Loucy (cell line): ENCODE results near the gene RUNDC3A.

ENCODE experiments used
- H2AFZ ChIP-seq: fragments of 200-600 bp; sonication (generic); 2 replicates; pipeline ENCODE4 v1.6.0; 2016; ENCODE audit warnings: antibody characterized with exemption, mild to moderate bottlenecking, low read length, moderate library complexity
- H3F3A ChIP-seq: fragments of 200-600 bp; 2 replicates; pipeline ENCODE4 v1.6.0; 2016; ENCODE audit warnings: antibody characterized with exemption, low read depth, mild to moderate bottlenecking
- H3K27me3 ChIP-seq: fragments of 200-600 bp; sonication (generic); 2 replicates; pipeline ENCODE4 v1.6.1; 2014; ENCODE audit warnings: low read length, mild to moderate bottlenecking; ENCODE audit not compliant: insufficient read depth, poor library complexity, severe bottlenecking
- H3K36me3 ChIP-seq: fragments of 200-600 bp; sonication (generic); 2 replicates; pipeline ENCODE4 v1.6.1; 2016; ENCODE audit warnings: low read length; ENCODE audit not compliant: insufficient read depth
- H3K4me1 ChIP-seq: fragments of 200-600 bp; sonication (generic); 2 replicates; pipeline ENCODE4 v1.5.1; 2014; ENCODE audit warnings: low read length, mild to moderate bottlenecking; ENCODE audit not compliant: insufficient read depth, poor library complexity, severe bottlenecking
- H3K4me2 ChIP-seq: fragments of 200-600 bp; sonication (generic); 2 replicates; pipeline ENCODE4 v1.6.0; 2014; ENCODE audit warnings: antibody characterized with exemption, low read length, low read depth, mild to moderate bottlenecking; ENCODE audit not compliant: poor library complexity, severe bottlenecking
- H3K4me3 ChIP-seq: fragments of 200-600 bp; sonication (generic); 2 replicates; pipeline ENCODE4 v1.5.1; 2014; ENCODE audit warnings: low read length, mild to moderate bottlenecking, mixed read lengths; ENCODE audit not compliant: poor library complexity, severe bottlenecking
- H3K79me2 ChIP-seq: fragments of 200-600 bp; sonication (generic); 2 replicates; pipeline ENCODE4 v1.6.1; 2014; ENCODE audit warnings: low read length; ENCODE audit not compliant: insufficient read depth
- H3K9ac ChIP-seq: fragments of 200-600 bp; sonication (generic); 2 replicates; pipeline ENCODE4 v1.6.0; 2014; ENCODE audit warnings: mild to moderate bottlenecking, low read depth, low read length, moderate library complexity; ENCODE audit not compliant: poor library complexity, severe bottlenecking
- H3K9me2 ChIP-seq: fragments of 200-600 bp; sonication (generic); replicated peaks from 2 replicates; pipeline ENCODE4 v1.6.1; 2016; ENCODE audit warnings: low read depth, low read length, mixed read lengths
- H3K9me3 ChIP-seq: fragments of 200-600 bp; sonication (generic); 2 replicates; pipeline ENCODE4 v1.6.1; 2014; ENCODE audit warnings: mild to moderate bottlenecking, antibody characterized with exemption, low read length, low read depth; ENCODE audit not compliant: insufficient read depth
- H4K20me1 ChIP-seq: fragments of 200-600 bp; sonication (generic); 2 replicates; pipeline ENCODE4 v1.6.0; 2014; ENCODE audit warnings: antibody characterized with exemption, low read length, mild to moderate bottlenecking; ENCODE audit not compliant: insufficient read depth, poor library complexity, severe bottlenecking
- CTCF ChIP-seq: fragments of 200-600 bp; sonication (generic); conservative IDR thresholded peaks from 2 replicates; pipeline ENCODE4 v1.5.1; 2014; ENCODE audit warnings: mild to moderate bottlenecking, antibody characterized with exemption, low read length
- EZH2phosphoT487 ChIP-seq: fragments of 200-600 bp; IDR thresholded peaks from 2 replicates; pipeline ENCODE4 v1.6.1; 2018; ENCODE audit warnings: antibody characterized with exemption, mild to moderate bottlenecking, moderate library complexity, borderline replicate concordance

The RUNDC3A gene

GRCh38 chr17:44360826-44361225 lies 52.4 kb downstream of the RUNDC3A start:
- Histone ChIP-seq H3K9ac (no peak overlapping the region), H3K9me3 (no peaks in the 10 kb centered on the region), H3K4me2 (no peak overlapping the region), H3K27me3 (no peaks in the 10 kb centered on the region), H3K9me2 (no peaks in the 10 kb centered on the region), H4K20me1 (no peaks in the 10 kb centered on the region), H3K4me3 (no peak overlapping the region), H3K79me2 (peaks cover 4% of the 10 kb centered on the region; the same call in 1 of the 2 replicates), H3K4me1 (peaks cover 10% of the 10 kb centered on the region), H2AFZ (no peak overlapping the region), H3K36me3 (no peaks in the 10 kb centered on the region), H3F3A (no peaks in the 10 kb centered on the region)
- TF ChIP-seq EZH2phosphoT487: no peak
- no peak for TF ChIP-seq CTCF

GRCh38 chr17:44361292-44362260 lies 53.2 kb downstream of the RUNDC3A start:
- Histone ChIP-seq H3K9me2 (no peaks in the 10 kb centered on the region), H2AFZ (no peak overlapping the region), H4K20me1 (no peaks in the 10 kb centered on the region), H3K9me3 (no peaks in the 10 kb centered on the region), H3K79me2 (peaks cover 4% of the 10 kb centered on the region; the same call in 1 of the 2 replicates), H3K36me3 (no peaks in the 10 kb centered on the region), H3F3A (no peaks in the 10 kb centered on the region), H3K4me2 (peak overlapping the region; percentile 89), H3K4me1 (peaks cover 10% of the 10 kb centered on the region), H3K9ac (no peak overlapping the region), H3K27me3 (no peaks in the 10 kb centered on the region), H3K4me3 (no peak overlapping the region)
- no peak for TF ChIP-seq EZH2phosphoT487
- no peak for TF ChIP-seq CTCF

GRCh38 chr17:44362459-44362948 lies 54.1 kb downstream of the RUNDC3A start:
- Histone ChIP-seq H3K4me1 (peaks cover 10% of the 10 kb centered on the region), H3K4me3 (peak overlapping the region; percentile 90), H3K9me3 (no peaks in the 10 kb centered on the region), H3K79me2 (peaks cover 4% of the 10 kb centered on the region; the same call in 1 of the 2 replicates), H2AFZ (no peak overlapping the region), H3K9ac (peak overlapping the region; percentile 87), H3K4me2 (peak overlapping the region; percentile 89), H3K27me3 (no peaks in the 10 kb centered on the region), H3K36me3 (no peaks in the 10 kb centered on the region), H4K20me1 (no peaks in the 10 kb centered on the region), H3K9me2 (no peaks in the 10 kb centered on the region), H3F3A (no peaks in the 10 kb centered on the region)
- no peak for TF ChIP-seq CTCF
- no peak for TF ChIP-seq EZH2phosphoT487
